ENCODE results near the gene NEUROD2.

NEUROD2 gene

DNA sequence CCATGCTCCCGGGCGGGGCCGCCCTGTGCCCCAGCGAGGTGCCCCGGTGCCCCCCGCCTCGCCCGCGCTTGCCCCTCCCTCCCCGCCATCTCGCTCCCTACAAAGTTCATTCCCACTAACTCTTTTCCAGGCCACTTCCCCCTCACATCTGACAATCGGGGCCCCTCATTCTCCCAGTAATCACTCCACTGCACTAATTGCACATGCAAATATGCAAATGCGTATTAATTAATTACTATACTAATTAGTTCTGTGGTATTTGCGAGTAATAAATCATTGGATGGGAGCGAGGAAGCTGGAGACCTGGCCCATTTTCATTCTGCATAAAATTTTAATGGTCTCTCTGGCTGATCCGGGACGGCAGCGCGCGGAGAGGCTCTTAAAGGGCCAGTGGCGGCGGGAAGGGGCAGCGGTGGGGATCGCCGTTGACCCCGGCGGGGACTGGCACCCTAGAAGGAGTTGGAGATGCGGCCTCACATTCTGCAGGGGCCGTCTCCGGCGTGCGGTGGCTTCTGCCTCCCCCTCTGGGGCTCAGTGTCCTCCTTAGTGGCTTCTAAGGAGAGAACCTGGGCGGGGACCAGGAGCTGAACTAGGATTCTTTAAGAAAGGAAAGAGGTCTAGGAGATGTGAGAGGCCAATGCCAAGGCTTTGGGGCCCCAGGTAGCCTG, 10.7 kb upstream of the NEUROD2 start:
- DNase-seq, result no peak

DNA sequence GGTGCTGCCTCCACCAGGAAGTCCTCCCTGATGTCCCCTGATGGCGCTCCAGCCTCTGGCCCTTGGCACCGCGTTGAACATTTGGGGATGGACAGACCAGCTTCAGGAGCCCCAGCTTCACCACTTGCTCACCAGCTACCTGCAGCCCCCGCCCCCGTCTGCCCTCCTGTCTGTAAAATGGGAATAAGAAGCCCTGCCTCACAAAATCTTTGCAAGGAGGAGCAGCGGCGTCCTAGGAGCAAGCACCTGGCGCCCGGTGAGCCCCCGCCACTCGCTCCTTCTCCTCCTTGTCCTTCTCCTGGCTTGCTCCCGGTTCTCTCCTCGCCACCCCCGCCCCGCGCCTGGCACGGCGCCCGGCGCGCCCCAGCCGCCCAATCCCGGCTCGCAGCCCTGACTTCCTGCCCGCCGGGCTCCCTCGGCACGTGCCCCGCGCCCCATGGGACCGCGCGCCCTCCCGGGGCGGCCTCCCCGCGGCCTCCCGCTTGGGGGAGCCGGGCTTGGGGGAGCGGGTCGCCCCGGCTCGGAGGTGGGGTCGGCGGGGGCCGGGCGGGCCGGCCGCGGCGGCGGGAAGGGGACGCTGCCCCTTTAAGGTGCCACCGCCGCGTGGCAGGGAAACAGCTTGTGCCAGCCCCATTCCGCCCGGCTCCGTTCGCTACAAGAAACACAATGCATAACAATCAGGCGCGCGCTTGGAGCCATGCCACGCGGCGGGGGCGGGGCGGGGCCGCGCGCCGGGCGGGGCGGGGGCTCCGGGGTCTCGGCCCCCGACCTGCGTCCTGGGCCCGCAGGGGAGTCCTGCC, 9.9 kb upstream of the NEUROD2 start:
- DNase-seq, result peak; percentile 70 to 71

DNA sequence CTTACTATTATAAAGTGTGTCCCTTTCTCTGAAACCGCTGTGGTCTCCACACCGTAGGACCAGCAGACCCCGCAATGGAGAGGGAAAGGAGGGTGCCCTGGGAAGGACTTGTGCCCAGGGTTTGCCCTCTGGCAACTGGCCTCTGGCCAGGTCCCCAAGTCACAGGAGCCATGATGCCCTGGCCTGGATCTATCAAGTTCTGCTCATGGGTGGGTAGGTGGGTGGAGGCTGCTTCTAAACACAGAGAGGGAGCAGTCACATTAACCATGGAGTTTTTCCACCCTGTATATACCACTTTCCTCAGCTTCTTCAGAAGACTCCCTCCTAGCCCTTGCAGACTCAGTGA, 9.4 kb upstream of the NEUROD2 start:
- no peak for DNase-seq

DNA sequence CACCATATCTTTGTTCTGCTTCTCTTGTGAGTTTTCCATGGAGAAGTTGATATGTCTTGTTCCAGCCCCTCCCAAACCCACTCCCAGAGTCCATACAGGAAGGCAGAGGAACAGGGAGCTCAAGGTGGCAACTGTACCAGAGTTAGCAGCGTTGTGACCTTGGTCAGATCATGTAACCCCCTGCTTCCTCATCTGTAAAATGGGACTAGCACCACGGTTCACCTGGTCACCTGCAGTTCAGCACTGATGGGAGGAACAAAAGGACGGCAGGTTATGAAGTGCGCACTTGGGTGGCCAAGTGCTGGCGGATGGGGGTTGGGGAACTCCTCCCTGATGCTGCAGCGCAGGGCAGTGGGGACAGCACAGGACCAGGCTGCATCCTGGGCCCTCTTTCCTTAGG, 7.7 kb upstream of the NEUROD2 start:
- DNase-seq, result no peak

DNA sequence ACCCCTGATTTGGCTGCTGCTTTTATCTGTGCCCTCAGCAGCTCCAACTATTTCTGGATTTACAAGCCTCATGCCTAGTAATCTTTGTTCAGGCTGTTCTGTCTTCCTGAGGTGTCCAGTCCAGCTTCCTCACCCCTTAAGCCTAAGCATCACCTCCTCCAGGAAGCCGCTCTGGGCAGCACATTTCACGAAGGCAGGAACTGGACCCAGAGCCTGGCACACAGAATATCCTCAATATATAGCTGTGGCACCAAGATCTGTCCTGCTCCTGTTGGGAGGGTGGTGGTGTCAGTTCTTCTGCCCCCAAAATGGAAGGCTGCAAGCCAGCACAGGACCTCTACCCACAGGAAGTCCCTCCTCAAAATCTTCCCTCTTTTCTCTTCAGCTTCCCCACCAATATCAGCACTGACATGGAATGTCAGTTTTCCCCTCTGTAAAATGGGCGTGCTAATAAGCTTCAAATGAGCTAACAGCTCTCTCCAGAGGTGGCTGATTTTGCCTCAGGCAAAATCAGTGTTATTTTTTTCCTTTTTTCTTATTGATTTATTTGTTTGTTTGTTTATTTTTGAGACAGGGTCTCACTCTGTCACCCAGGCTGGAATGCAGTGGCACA, 6.9 kb upstream of the NEUROD2 start:
- no peak for DNase-seq

DNA sequence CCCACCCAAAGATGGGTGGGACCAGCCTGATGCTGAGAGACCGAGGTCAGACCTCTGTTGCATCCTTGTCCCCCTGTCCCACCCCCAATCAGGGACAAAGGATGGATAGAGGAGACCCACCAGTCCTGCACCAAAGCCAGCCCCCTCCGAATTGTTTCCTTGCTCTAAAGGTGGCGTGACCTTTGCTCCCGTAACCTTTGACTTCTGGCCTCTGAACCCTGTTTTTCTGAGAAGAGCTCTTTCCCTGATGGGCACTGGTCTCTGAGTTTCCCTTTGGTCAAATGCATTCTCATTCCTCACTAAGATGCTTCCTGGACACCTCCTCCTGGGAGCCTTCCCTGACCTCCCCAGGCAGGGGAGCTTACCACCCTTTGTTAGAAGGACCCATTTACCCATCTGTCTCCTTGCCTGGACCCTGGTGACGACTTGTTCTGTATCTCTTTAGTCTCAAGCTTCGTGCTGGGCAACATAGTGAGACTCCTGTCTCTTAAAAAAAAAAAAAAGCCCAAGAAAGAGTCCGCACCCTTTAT, 5.3 kb upstream of the NEUROD2 start:
- DNase-seq, result no peak

DNA sequence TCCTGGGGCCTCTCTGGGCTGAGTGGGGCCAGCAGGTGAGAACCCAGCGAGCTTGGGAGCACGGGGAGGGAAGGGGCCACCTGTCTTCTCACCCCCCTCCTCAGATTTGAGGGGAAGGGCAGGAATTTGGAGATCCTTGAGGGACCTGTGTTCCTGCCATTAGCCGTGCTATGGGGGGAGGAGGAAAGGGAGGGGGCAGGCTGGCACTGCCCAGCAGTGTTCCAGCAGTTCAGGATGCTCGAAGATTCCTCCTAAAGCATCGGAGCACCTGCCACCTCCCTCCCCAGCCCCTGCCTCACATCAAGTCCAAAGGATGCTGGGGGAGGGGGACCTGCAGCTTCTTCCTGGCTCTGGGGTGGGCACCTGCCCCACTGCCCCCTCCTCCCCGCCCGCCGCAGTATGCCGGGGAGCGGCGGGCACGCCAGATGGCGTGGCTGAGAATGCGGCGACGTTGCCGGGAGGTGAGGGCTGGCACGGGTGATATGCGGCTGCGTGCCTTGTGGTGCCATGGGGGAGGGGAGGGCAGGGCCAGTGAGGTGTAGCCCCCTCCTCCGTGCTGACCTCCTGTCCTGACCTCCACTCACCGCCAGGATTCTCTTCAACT, 4.7 kb upstream of the NEUROD2 start:
- DNase-seq, result no peak

DNA sequence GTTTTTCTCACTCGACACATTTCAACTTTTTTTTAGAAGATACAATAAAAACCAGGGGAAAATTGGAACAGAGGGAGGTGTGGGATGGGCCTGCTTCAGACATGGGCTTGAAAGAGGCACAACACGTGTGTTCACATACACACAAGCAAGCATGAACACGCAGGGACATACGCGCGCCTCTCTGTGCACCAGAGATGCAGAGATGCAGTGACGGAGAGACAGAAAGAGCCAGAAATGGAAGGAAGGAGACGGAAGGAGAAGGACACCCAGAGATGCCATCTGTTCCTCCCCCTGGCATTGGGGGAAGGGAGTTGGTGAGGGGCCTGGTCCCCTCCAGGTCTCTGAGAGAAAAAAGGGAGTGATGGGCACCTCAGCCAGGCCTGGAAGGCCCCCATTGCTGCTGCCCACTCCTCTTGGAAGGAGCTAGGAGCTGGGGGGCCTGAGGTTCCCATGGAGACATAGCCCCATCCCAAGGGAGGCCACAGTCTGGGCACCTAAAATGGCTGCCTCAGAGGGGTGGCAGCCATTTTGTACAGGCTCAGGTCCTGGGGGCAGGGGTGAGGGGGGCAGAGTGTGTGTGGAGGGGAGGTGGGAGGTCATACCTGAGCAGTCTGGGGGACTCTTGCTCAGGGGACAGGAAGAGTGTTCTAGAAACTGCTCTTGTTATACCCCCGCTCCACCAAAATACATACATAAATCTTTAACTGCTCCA, 3.8 kb upstream of the NEUROD2 start:
- DNase-seq, result no peak

DNA sequence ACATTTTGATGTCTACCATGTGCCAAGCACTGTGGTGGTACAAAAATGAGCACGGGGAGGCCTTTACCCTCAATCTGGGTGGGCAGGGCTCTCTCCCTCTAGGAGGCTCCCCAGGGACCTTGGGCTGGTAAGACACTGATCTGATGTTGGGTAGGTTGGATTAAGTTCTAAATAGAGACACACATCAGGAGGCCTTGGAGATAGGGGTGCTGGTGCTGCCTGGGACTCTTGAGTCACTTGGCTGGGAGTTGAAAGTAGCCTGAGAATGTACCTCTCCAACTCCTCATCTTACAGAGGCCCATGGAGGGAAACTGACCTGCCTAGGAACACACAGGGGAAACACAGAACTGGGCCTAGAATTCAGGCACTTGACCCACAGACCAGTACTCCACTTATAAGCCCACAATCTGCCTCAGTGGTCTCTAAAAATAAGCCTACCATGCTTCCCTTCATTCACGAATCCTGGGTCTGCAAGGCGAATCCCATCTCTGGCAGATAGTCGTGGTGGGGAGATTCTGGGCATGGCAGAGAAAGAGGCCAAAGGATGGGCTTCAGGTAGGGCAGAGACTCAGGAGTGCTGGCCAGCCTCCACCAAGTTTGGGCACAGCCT, 1.8 kb upstream of the NEUROD2 start:
- peak in 1 of 2 experiments; percentile 13 for DNase-seq

DNA sequence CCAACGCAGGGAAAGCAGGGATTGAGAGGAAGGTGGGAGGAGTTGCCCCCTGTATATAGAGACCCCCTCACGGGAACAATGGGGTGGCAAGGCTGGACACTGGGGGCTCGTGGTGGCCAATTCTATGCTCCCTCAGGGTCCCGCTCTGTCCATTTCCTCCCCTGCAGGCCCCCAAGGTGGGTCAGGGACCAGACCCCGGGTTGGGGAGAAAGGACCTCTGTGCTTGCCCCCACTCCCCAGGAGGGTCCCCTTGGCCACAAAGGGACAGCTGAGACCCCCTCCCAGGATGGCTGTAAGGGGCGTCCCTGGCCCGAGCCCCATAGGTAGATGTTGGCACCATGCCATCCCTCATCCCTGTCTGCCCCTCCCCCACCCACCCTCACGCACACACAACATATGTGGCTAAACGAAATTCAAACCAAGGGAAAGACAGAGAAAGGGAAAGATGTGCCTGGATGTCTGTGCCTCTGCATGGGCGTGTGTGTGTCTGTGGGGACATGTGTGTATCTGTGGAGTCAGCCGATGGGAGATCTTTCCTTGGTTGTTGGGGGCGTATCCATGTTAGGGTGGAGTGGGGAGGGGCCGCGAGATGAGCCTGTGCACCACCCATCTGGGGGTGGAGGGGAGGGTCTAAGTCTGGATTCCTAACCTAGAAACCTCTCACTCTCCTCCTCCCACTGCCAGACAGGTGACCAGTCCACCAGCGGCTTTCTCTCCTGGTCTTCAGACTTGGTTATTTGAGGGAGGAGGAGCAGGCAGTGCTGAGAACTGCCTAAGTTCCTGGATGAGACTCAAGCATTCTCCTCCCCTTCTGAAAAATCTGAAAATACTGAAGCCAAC, 642 bp upstream of the NEUROD2 start:
- no peak for DNase-seq

DNA sequence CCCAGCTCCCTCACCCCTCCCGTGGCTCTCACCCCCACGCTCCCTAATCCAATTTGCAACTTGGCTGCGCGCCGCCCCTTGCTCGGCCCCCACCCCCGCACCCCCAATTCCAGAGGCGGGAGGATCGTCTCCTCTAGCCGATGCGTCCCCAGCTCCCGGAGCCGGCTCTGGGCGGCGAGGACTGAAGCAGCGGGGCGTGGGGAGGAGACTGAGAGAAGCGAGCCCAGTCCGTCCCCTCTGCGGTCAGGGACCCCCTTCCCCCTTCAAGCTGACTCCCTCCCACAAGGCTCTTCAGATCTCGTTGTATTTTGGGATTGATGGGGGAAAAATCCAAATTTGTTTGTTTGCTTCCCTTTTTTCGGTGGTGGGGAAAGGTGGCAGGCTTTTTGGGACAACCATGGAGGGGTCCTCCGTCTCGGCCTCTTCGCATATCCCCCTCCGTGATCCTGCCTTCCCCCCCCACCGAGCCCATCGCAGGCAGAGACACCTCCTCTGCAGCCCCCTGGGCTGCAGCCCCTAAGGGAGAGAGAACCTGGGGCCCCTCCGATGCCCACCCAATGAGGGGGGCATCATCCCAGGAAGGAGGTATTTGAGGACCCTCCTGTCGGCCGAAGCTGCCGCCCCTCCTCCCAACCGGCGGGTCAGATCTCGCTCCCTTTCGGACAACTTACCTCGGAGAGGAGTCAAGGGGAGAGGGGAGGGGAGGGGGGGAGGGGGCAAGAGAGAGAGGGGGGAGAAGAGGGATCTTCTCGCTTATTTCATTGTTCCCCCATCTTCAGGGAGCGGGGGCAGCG, 466 bp downstream of the NEUROD2 start:
- DNase-seq, result no peak

DNA sequence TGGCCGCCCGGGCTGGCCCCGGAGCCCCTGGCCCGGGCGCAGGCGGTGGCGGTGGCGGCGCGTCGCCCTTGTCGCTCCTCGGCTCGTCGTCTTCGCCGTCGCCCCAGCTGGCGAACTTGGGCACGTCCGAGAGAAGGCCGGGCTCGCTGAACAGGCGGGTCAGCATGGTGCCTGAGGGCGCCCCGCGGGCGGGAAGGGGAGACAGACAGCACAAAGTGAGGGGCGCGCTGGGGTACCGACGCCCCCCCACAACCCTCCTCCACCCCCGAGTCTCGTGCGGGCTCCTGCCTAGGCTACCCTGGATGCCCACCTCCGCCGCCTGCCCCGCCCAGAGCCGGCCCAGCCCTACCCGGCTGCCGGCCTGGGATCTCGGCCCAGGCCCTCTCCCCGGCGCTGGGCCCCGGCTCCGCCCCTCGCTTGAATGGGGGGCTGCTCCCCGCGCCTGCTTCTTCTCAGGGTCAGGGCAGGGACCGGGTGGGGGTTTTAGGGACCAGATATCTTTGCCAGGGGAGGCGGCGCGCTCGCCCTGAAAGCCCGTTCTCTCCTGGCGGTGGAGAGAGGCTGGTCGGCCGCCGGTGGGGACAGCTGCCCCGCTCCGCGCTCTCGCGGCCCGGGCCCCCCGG, 1.2 kb downstream of the NEUROD2 start:
- no peak for DNase-seq

DNA sequence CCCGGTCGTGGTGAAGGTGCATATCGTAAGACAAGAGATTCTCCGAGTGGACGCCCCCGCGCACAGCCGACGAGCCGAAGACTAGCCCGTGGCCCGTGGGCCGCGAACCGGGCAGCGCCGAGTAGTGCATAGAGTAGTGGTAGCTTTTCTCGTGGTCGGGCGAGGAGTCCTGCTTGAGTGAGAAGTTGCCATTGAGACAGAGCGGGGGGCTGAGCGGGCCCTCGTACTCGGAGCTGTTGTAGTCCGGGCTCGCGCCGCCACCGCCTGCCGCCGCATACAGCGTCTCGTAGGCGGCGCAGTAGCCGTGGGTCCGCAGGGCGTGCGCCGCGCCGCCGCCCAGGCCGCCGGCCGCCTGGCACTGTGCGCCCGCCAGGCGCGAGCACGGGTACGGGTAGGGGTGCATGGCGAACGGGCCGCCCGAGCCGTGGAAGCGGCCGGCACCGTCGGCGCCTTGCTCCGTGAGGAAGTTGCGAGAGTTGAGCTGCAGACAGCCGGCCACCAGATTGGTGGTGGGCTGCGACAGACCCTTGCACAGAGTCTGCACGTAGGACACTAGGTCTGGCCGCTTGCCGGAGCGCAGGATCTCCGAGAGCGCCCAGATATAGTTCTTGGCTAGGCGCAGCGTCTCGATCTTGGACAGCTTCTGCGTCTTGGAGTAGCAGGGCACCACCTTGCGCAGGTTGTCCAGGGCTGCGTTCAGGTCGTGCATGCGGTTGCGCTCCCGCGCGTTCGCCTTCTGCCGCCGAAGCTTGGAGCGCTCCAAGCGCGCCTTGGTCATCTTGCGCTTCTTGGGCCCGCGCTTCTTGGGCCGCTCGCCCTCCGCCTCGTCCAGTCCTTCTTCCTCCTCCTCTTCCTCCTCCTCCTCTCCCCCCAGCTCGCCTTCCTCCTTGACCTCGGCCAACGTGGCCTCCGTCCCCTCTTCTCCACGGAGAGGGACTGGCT, 2.0 kb downstream of the NEUROD2 start:
- peak; percentile 47 to 54 for DNase-seq

DNA sequence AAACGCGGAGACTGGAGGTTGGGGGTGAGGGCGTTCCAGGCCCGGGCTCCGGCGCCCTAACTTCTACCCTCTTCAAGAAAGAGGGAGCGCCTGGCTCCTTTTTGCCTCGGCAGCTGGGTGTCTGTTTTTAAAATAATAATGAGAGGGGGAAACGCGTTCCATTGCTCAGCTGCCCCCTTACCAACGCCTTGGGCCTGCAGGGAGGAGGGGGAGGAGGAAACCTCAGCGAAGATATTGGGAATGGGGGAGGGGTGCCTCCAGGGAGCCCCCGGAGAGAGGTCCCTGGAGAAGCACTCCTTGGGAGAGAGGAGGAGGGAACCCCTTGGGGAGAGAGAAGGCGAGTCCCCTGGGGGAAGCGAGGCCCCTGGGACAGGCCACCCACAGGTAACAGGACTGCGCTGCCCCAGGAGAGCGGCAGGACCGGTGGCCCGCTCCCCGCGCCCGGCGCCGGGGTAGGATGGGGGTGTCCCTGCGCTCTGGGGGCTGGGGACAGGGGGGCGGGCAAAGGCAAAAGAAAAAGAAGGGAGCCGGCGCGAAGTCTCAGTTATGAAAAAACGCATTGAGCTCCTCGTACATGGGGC, 2.7 kb downstream of the NEUROD2 start:
- DNase-seq, result no peak

DNA sequence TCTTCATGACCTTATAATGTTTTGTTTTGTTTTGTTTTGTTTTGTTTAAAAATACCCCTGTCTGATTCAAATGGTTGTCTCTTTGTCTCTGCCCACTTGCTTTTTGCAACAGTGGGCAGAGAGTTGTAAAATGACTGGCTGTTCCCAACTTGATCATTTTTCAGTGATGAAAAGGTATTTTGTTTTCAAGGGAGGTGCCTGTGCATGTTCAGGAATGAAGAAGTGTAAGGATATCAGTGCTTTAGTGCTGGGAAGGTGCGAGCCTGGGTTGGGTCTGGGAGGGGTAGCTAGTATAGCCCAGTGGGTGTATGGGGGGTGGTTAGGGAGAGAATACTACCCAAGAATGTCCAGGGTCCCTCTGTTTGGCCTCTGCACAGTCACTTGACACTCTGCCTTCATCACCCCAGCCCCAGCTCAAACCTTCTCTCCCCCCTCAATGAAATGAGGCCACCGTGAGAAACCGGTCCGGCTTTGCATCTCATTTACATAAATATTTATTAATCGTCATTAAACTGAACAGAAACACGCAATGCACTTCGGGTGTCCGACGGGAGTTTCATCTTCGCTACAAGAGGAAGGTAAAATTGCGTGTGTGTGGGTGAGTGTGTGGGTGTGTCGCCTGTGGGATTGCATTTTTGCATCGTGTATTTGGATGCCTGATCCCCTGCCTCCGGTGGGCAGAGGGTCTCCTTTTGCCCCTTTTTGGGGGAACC, 4.3 kb downstream of the NEUROD2 start:
- DNase-seq, result no peak

DNA sequence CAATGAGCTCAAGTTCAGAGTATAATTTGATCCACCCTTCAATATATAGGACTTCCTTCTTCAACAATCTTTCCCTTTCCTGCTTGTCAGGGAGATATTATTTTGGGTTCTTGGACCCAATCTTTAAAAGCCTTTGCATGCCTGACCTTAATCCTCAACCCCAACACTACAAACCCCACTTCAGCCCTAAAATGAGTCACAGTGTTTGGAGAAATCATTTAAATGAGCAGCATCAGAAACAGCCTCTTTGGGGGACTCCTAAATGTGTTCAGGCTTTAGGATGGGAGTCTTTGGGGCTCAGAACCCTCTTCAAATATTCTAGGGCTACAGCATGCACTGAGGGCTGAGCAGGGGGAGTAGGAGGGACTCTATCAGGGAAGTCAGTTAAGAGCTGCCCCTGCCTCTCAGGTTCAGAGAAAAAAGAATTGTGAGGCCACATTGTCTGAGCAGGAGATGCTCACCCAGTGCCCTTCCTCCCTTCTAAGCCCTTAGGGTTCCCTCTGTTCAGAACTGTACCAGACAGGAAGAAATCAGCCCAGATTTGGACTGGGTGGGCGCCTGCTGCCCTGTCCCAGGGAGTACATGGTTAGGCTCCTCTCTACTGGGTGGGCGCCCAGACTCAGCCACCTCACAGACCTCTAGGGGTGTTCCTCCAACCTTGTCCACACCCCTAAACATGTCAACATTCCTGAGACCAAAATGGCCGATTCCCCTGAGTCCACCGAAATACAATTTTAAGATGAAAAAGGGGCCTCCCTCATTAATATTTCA, 5.0 kb downstream of the NEUROD2 start:
- no peak for DNase-seq

All from activated T-cell treated with anti-CD3 and anti-CD28 coated beads, Interleukin-2, amount 50 U/mL, for 48 hours (primary cell).